ENCODE measurements around the gene PHLDA2. TPM values are rescaled to one million over a fixed set of nuclear protein-coding genes. Genes with fewer than 3 reads are reported as not detected.
A peak's percentile ranks its signal among the peaks of the same experiment; 100 is the strongest.

Gene PHLDA2
- total RNA-seq, 1 experiment from 2014 or later = 101 TPM

- ChIA-PET POLR2A (ENCODE audit: unreplicated experiment) (no interaction called here), CTCF (no interaction called here)
- ATAC-seq = no peak
- no peak for DNase-seq
- Histone ChIP-seq H3K9ac (ENCODE audit: low read length) (no peak overlapping the region), H3K4me1 (ENCODE audit: insufficient read depth, low read length) (peaks cover 29% of the 10 kb centered on the region), H3F3A (ENCODE audit: low read length, unreplicated experiment) (no peaks in the 10 kb centered on the region), H3K9me2 (replicated peaks; ENCODE audit: low read length) (no peaks in the 10 kb centered on the region), H3K9me3 (ENCODE audit: low read length) (peaks cover 12% of the 10 kb centered on the region; the same call in 1 of the 2 replicates), H3K27me3 (ENCODE audit: low read length) (no peaks in the 10 kb centered on the region), H3K79me2 (ENCODE audit: low read length) (no peaks in the 10 kb centered on the region), H2AFZ (ENCODE audit: low read length) (no peak overlapping the region), H4K20me1 (ENCODE audit: low read length) (no peaks in the 10 kb centered on the region), H3K36me3 (ENCODE audit: low read depth, low read length) (peaks cover 10% of the 10 kb centered on the region), H3K27ac (ENCODE audit: low read length) (no peak overlapping the region), H3K4me2 (ENCODE audit: low read length) (no peak overlapping the region), H3K4me3 (ENCODE audit: low read length) (no peak overlapping the region)
- TF ChIP-seq CTCF (conservative IDR thresholded peaks at IDR 0.05; ENCODE audit: low read depth, low read length) (no peak), EZH2 (IDR thresholded peaks at IDR 0.05; ENCODE audit: low read length, unreplicated experiment) (no peak), EZH2phosphoT487 (IDR thresholded peaks at IDR 0.05; ENCODE audit: borderline replicate concordance, low read length) (no peak)
- no TSS peak for BruUV-seq (replicated peaks)
- intact Hi-C loops (cut with micrococcal nuclease) = loop anchor here (5.0 kb wide), 1 partner anchor 163 kb away; no protein-coding TSS in a partner anchor
These were observed 5.5 kb upstream of the PHLDA2 start for GRCh38 chr11:2934611-2935239.

GRCh38 chr11:2934021-2934550, 4.9 kb upstream of the PHLDA2 start:
- CTCF ChIA-PET = interaction anchor here (0.6 to 0.9 kb wide), 2 partner anchors 157 to 197 kb away, joined by 4 read pairs; no protein-coding TSS in a partner anchor
- peak overlapping the region; percentile 50 for H3K9ac ChIP-seq (ENCODE audit: low read length)
- H3K9me3 ChIP-seq (ENCODE audit: low read length) = peaks cover 11% of the 10 kb centered on the region; the same call in 1 of the 2 replicates
- no peaks in the 10 kb centered on the region for H3K9me2 ChIP-seq (replicated peaks; ENCODE audit: low read length)
- H2AFZ ChIP-seq (ENCODE audit: low read length) = no peak overlapping the region
- H3K4me3 ChIP-seq (ENCODE audit: low read length) = no peak overlapping the region
- POLR2A ChIA-PET (ENCODE audit: unreplicated experiment) = no interaction called here
- BruUV-seq (replicated peaks) = no TSS peak
- no peaks in the 10 kb centered on the region for H3F3A ChIP-seq (ENCODE audit: low read length, unreplicated experiment)
- 0 out of 2 replicates have a peak, but pooled peaks cover under 1% of the 10 kb centered on the region for H4K20me1 ChIP-seq (ENCODE audit: low read length)
- H3K4me1 ChIP-seq (ENCODE audit: insufficient read depth, low read length) = peaks cover 31% of the 10 kb centered on the region
- peak overlapping the region; percentile 94 for H3K27ac ChIP-seq (ENCODE audit: low read length)
- intact Hi-C loops (cut with micrococcal nuclease) = loop anchor here (5.0 kb wide), 1 partner anchor 163 kb away; no protein-coding TSS in a partner anchor
- H3K36me3 ChIP-seq (ENCODE audit: low read depth, low read length) = peaks cover 5% of the 10 kb centered on the region
- H3K79me2 ChIP-seq (ENCODE audit: low read length) = peaks cover under 1% of the 10 kb centered on the region
- H3K27me3 ChIP-seq (ENCODE audit: low read length) = no peaks in the 10 kb centered on the region
- DNase-seq = no peak
- peak overlapping the region; percentile 48 for H3K4me2 ChIP-seq (ENCODE audit: low read length)
- TF ChIP-seq EZH2 (IDR thresholded peaks at IDR 0.05; ENCODE audit: low read length, unreplicated experiment) (no peak), CTCF (conservative IDR thresholded peaks at IDR 0.05; ENCODE audit: low read depth, low read length) (no peak), EZH2phosphoT487 (IDR thresholded peaks at IDR 0.05; ENCODE audit: borderline replicate concordance, low read length) (no peak)
- no peak for ATAC-seq
